Keratinocyte (primary cell): ENCODE data around the gene SEC16A.

Experiments
- EZH2 ChIP-seq: IDR thresholded peaks from one replicate; pipeline ENCODE4 v1.6.1; 2012; ENCODE audit warnings: inconsistent platforms, mild to moderate bottlenecking, low read length, moderate library complexity
- TF ChIP-seq, protein P1 (sequence below), 3 experiments: IDR thresholded peaks in 1 of 3; conservative IDR thresholded peaks in 1 of 3; optimal IDR thresholded peaks in 1 of 3; 2 replicates in 2 of 3; 3 replicates in 1 of 3; pipeline versions ENCODE3 to v1.5.1; 2011; ENCODE audit warnings: low read length in 3 of 3, mild to moderate bottlenecking in 3 of 3, moderate library complexity in 2 of 3, control low read depth in 1 of 3, inconsistent platforms in 1 of 3; ENCODE audit not compliant: insufficient read depth in 2 of 3; ENCODE audit errors: extremely low read depth in 1 of 3

DNA sequence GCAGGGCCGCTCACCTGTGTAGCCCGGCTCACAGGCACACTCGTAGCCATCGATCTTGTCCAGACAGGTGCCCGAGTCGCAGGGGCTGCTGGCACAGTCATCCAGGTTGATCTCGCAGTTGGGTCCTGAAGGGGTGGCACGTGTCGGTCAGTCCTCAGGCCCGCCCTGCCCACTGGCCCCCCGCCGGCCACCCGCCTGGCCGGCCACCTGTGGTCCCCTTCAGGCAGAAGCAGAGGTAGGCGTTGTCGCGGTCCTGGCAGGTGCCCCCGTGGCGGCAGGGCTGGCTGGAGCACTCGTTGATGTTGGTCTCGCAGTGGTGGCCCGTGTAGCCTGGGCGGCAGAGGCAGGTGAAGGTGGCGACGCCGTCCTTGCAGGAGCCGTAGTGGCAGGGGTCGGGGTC lies 32.4 kb upstream of the SEC16A start:
- TF ChIP-seq, protein P1, sequence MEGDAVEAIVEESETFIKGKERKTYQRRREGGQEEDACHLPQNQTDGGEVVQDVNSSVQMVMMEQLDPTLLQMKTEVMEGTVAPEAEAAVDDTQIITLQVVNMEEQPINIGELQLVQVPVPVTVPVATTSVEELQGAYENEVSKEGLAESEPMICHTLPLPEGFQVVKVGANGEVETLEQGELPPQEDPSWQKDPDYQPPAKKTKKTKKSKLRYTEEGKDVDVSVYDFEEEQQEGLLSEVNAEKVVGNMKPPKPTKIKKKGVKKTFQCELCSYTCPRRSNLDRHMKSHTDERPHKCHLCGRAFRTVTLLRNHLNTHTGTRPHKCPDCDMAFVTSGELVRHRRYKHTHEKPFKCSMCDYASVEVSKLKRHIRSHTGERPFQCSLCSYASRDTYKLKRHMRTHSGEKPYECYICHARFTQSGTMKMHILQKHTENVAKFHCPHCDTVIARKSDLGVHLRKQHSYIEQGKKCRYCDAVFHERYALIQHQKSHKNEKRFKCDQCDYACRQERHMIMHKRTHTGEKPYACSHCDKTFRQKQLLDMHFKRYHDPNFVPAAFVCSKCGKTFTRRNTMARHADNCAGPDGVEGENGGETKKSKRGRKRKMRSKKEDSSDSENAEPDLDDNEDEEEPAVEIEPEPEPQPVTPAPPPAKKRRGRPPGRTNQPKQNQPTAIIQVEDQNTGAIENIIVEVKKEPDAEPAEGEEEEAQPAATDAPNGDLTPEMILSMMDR (optimal IDR thresholded peaks at IDR 0.05 in 1 of 3, IDR thresholded peaks at IDR 0.05 in 1 of 3, conservative IDR thresholded peaks at IDR 0.05 in 1 of 3; ENCODE audit: extremely low read depth in 1 of 3, insufficient read depth in 2 of 3, low read length in 3 of 3) = no peak
- TF ChIP-seq EZH2 = no peak
